ENCODE measurements around the gene S100A9. TPM values are rescaled to one million over a fixed set of nuclear protein-coding genes. Genes with fewer than 3 reads are reported as not detected.

S100A9 gene
- total RNA-seq, 2 experiments from 2014 or later, result not detected

DNA sequence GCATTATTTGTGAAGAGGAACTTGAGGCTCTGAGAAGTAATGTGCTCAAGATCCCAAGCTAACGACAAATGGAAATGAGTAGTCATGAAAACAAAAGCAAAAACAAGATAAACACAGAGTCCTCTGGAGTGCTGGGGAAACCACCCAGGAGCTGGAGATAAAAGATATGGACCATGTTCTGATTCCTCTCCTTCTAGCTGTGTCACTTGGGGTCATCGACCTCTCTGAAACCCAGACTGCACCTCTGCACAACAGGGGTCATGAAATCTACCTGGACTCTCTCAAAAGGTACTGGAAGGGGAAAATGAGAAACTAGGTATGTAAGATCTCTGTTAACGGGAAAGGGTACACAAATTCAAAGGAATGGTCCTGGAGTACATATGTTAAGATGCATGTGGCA lies 15.5 kb upstream of the S100A9 start:
- Mint-ChIP-seq H3K4me3 (no peak overlapping the region), H3K4me1 (ENCODE audit: low read depth) (peaks cover 47% of the 10 kb centered on the region), H3K9me3 (no peaks in the 10 kb centered on the region), H3K27me3 (peaks cover 18% of the 10 kb centered on the region), H3K27ac (no peak overlapping the region), H3K36me3 (ENCODE audit: low read depth) (no peaks in the 10 kb centered on the region)
- ChIA-PET CTCF (interaction anchor here (6.4 kb wide), 1 partner anchor 12 kb away, joined by 35 read pairs; no protein-coding TSS in a partner anchor), POLR2A (interaction anchor here (0.6 kb wide), 1 partner anchor 31 kb away, joined by 3 read pairs; no protein-coding TSS in a partner anchor)
- DNase-seq, result no peak
- intact Hi-C loops (cut with micrococcal nuclease), result no loop called here
- ATAC-seq, result no peak
- TF ChIP-seq, protein P1, sequence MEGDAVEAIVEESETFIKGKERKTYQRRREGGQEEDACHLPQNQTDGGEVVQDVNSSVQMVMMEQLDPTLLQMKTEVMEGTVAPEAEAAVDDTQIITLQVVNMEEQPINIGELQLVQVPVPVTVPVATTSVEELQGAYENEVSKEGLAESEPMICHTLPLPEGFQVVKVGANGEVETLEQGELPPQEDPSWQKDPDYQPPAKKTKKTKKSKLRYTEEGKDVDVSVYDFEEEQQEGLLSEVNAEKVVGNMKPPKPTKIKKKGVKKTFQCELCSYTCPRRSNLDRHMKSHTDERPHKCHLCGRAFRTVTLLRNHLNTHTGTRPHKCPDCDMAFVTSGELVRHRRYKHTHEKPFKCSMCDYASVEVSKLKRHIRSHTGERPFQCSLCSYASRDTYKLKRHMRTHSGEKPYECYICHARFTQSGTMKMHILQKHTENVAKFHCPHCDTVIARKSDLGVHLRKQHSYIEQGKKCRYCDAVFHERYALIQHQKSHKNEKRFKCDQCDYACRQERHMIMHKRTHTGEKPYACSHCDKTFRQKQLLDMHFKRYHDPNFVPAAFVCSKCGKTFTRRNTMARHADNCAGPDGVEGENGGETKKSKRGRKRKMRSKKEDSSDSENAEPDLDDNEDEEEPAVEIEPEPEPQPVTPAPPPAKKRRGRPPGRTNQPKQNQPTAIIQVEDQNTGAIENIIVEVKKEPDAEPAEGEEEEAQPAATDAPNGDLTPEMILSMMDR (IDR thresholded peaks at IDR 0.05), result no peak

DNA sequence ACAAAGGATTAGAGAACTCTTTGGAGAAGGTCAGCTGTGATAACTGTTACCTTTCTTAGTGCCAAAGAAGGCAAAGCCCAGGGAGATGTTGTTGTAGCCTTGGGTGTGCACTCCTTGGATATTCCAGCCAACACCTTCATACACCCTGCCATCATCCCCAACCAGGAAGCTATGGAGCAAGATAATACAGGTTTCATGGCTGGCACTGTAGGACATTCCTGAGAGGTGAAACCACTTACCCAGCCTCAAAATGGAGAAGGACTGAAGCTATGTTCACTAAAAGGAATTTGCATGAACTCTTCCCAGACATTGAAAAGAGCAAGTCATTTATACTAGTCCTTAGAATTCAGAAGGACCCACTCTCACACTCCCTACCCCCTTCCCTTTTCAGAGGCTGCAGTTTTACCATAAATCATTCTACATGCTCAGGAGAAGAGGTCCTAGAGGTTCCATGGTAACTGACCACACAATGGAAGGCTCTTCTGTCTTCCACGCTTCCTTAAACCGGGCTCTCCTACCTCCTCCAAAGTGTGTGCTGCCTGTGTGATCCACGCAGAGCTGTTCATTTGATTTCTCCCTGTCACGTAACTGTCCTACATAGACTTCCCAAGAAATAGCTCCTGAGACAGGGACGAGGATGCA lies 14.5 kb upstream of the S100A9 start:
- Mint-ChIP-seq H3K36me3 (ENCODE audit: low read depth) (no peaks in the 10 kb centered on the region), H3K9me3 (no peaks in the 10 kb centered on the region), H3K4me3 (no peak overlapping the region), H3K27ac (no peak overlapping the region), H3K27me3 (peaks cover 24% of the 10 kb centered on the region), H3K4me1 (ENCODE audit: low read depth) (peaks cover 47% of the 10 kb centered on the region)
- DNase-seq (no peak), ATAC-seq (no peak)
- POLR2A ChIA-PET, result interaction anchor here (0.6 kb wide), 1 partner anchor 32 kb away, joined by 3 read pairs; no protein-coding TSS in a partner anchor
- CTCF ChIA-PET, result interaction anchor here (1.1 to 6.4 kb wide), 4 partner anchors 11 to 153 kb away, joined by 4 to 35 read pairs (median 4); partner anchors contain the start of gene S100A9
- intact Hi-C loops (cut with micrococcal nuclease), result no loop called here
- TF ChIP-seq, protein P1 (IDR thresholded peaks at IDR 0.05), result no peak

DNA sequence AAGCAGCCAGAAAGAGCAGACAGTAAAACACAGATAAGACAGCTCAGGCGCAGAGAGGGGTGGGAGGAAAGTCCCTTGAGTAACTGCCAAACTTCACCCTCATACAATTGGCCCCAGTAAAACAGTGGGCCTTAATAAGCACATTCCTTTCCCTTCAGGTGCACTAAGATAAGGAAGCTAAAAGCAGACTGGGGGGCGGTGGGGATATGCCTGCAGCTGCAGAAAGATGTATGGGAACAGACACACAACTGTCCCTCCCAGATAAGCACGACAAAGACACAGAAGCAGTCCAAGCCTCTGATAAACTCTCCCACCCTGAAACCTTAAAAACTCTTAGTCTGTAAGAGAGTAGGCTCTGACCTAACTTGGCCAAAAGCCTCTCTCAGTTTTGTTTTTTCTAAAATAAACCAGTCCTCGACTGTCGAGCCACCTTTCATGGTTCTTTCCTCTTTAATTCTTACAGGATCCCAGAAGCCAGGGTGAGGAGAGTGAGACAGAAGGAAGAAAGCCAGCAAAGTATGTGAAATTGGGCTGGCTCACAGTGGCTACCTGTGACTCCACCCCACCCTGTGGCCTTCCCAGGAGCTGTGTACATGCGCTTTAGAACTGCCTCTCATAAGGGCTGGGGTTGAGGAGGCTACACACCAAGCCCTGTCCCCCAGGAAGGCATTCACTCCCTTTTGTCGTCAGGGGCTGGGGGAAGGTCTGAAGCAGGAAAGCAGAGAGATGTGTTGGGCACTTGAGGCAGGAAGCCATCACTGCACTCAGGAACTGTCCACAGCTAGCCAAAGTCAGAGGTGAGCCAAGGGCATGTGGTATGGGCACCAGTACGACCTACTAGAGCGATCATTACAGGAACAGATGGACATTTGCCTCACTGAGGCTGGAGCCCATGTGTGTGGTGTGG lies 13.6 kb upstream of the S100A9 start:
- H3K27ac Mint-ChIP-seq, result no peak overlapping the region
- peaks cover 24% of the 10 kb centered on the region for H3K27me3 Mint-ChIP-seq
- DNase-seq, result no peak
- TF ChIP-seq, protein P1 (IDR thresholded peaks at IDR 0.05), result no peak
- intact Hi-C loops (cut with micrococcal nuclease), result no loop called here
- ATAC-seq, result no peak
- POLR2A ChIA-PET, result no interaction called here
- no peaks in the 10 kb centered on the region for H3K36me3 Mint-ChIP-seq (ENCODE audit: low read depth)
- H3K4me3 Mint-ChIP-seq, result no peak overlapping the region
- no peaks in the 10 kb centered on the region for H3K9me3 Mint-ChIP-seq
- H3K4me1 Mint-ChIP-seq (ENCODE audit: low read depth), result peaks cover 46% of the 10 kb centered on the region
- CTCF ChIA-PET, result interaction anchor here (1.1 to 6.4 kb wide), 4 partner anchors 10 to 152 kb away, joined by 4 to 35 read pairs (median 4); partner anchors contain the start of gene S100A9

DNA sequence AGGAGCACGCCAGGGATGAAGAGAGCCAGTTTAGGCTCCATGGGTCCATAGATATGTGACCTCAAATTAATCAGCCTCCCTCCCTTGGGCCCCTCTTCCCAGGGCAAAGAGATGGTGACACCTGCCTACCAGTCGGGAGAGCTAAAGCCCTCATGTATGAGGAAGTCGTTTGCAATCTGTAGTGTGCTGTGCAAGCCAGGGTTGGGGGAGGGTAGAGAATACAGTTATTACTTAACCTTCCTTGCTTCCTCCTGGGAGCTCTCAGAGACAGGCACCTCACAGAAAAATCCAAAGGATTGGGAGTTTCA lies 13.0 kb upstream of the S100A9 start:
- CTCF ChIA-PET, result interaction anchor here (0.6 to 6.4 kb wide), 3 partner anchors 9 to 150 kb away, joined by 3 to 35 read pairs (median 4); partner anchors contain the start of gene S100A9
- ATAC-seq, result no peak
- POLR2A ChIA-PET, result no interaction called here
- peaks cover 24% of the 10 kb centered on the region for H3K27me3 Mint-ChIP-seq
- no peak overlapping the region for H3K4me3 Mint-ChIP-seq
- peaks cover 44% of the 10 kb centered on the region for H3K4me1 Mint-ChIP-seq (ENCODE audit: low read depth)
- H3K27ac Mint-ChIP-seq, result no peak overlapping the region
- no peaks in the 10 kb centered on the region for H3K36me3 Mint-ChIP-seq (ENCODE audit: low read depth)
- intact Hi-C loops (cut with micrococcal nuclease), result no loop called here
- TF ChIP-seq, protein P1 (IDR thresholded peaks at IDR 0.05), result no peak
- no peaks in the 10 kb centered on the region for H3K9me3 Mint-ChIP-seq
- no peak for DNase-seq
